GM11168 (cell line): ENCODE measurements around the gene SLC16A5.
"Not testable (repeated sequence)": the region's sequence is repeated elsewhere in the genome, so short reads cannot be mapped to it uniquely, and the experiment has no call there.

Experiments
- in situ Hi-C: fragments of 300-500 bp; cut with MboI; formaldehyde crosslinking; loops from one replicate; pipeline ENCODE4 v1.12.0; 2022; ENCODE audit warnings: low sequenced_read_pairs; ENCODE audit not compliant: unreplicated experiment

Gene SLC16A5

DNA sequence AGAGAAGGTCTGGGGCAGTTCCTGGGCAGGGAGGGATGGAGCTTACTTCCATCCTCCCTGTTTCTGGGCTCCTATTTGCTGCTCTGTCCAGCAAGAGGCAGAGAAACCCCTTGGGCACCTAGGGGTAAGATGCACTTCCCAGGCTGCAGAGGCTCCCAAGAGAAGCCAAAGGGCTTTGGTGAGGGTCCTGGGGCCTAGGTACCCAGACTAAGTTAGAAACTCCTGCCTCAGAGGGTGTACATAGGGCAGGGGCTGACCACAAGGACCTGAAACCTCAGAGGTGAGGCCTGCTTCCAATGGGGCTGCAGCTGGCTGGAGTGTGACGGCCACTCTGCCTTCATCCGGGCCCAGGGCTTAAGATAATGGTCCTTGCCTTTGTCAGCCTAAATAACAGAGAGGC, 20.4 kb downstream of the SLC16A5 start:
- in situ Hi-C loops = no loop called here

DNA sequence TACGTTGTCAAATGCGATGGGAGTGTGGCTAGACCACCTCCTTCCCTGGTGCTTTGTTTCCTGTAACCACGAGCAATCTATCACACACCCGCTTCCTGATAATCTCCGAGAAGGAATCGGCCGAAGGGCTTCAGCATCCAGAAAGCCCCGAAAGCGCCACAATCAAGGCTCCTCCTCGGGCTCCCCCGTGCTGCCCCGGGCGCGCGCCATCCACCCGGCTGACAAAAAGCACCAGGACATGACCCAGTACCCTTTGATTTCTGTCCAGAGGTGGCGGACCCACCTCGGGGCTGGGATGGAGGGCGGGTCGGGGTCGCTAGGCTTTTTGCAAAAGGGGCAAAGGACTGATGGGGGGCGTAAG, 21.3 kb downstream of the SLC16A5 start:
- in situ Hi-C loops = no loop called here

DNA sequence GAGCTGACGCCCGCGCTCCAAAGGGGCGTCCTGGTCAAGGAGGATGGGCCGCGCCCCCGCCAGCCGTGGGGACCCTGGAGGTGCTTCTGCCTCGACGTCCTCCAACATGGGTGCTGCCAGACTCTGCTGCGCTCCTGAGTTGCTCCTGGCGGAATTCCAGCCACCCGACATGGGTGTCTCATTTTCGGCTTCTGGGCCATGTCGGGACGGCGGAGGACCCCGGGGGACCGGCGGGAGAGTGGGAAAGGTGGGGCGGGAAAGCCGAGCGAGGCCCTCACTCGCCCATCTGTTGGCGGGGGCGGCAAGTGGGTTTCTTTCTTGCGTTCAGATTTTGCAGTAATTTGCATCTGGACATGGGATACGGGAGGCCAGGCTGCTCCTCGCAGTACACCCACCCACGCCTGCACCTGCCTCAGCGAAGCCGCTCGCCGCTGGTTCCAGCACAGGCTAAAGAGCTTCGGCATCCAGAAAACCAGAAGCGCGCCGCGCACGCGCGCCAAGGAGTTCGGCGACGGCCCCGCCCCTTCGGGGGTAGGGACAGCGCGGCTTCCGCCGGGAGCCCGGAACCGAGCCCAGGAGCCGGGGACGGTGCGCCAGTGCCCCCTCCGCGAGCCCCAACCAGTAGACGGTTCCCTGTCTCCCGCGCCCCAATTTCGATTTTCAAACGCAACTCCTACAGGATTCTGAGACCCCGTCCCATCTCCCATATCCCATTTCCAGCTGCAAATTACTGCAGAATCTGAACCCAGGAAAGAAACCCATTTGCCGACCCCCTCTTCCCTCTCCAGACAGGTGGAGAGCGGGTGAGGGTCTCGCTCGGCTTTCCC, 21.9 kb downstream of the SLC16A5 start, which contains the start of gene ARMC7:
TSS of gene ARMC7 (plus strand) at position 563 of the 827 bp plus-strand sequence. CDS start 320 bp downstream, outside the sequence.
- in situ Hi-C loops = loop anchor here (10.0 kb wide), 1 partner anchor 95 kb away; the partner anchor contains the start of gene NUP85

DNA sequence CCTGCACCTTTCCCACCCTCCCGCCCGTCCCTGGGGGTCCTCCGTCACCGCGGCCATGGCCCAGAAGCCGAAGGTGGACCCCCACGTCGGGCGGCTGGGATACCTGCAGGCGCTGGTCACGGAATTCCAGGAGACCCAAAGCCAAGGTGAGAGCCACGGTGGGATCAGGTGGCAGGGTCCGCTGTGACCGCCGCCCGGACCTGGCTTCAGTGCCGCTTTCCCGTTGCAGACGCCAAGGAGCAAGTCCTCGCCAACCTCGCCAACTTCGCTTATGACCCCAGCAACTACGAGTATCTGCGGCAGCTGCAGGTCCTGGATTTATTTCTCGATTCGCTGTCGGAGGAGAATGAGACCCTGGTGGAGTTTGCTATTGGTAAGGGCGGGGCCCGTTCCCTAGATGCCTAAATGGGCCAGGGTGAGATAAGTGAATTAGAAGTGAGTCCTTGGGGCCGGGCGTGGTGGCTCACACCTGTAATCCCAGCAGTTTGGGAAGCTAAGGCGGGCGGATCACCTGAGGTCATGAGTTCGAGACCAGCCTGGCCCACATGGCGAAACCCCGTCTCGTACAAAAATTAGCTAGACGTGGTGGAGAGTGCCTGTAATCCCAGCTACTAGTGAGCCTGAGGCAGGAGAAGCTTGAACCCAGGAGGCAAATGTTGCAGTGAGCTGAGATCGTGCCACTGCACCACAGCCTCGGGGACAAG, 22.6 kb downstream of the SLC16A5 start:
- in situ Hi-C loops = loop anchor here (10.0 kb wide), 1 partner anchor 94 kb away; the partner anchor contains the start of gene NUP85

DNA sequence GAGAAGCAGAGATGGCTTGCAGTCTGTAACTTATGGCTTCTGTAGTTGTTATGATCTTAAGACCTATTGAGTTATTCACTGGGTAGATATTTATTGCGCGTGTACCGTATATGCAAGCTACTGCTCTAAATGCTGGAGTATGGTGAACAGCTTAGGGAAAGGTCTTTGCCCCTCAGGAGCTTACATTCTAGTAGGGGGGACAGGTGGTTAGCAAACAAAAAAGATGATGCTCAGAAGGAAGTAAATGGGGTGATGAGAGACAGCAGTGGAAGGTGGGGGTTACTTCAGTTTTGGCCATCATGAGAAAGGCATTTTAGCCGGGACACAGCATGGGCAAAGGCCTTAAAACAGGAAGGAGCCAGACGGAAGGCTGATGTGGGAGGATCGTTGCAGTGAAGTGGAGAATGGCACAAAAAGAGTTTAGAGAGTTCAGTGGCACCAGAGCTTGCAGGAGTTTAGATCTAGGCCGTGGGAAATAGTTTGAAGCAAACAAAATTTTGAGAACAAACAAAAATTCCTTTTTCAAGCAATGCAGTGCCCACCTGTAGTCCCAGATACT, 24.1 kb downstream of the SLC16A5 start:
- in situ Hi-C loops = loop anchor here (10.0 kb wide), 1 partner anchor 93 kb away; the partner anchor contains the start of gene NUP85

DNA sequence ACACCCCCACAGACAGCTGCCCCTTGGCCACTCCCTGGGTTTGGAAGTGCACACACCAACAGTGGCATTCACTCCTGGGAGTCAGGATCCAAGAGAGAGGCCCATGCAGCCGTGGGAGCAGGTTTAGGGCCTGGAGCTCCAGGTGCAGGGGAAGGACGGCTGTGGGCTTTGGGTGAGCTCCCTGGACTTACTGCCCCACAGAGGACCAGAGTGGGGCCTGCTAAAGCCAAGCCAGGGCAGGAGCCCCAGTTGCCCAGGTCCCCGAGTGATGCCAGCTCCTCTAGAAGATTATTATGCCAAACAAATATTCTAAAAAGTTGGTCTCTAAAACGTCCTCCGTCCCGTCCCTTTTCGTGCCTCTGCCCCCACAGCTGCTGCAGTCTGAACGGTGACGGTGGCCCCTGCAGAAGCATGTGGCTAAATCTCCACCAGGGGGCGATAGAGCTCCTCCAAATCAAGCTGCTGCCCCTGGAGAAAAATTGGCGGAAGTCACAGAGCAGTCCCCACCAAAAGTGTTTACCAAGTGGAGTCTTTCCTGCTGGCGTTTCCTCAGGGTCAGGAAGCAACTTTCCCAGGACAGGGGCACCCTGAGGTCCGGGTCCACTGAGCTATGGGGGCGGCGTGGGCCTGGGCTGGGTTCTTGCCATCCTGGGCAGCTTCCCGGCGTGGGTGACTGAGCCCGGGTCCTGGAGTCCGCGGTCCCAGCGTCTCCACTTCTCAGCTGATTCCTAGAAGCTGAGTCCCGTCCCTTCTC, 26.2 kb downstream of the SLC16A5 start:
- in situ Hi-C loops = loop anchor here (10.0 kb wide), 1 partner anchor 91 kb away; the partner anchor contains the start of gene NUP85

DNA sequence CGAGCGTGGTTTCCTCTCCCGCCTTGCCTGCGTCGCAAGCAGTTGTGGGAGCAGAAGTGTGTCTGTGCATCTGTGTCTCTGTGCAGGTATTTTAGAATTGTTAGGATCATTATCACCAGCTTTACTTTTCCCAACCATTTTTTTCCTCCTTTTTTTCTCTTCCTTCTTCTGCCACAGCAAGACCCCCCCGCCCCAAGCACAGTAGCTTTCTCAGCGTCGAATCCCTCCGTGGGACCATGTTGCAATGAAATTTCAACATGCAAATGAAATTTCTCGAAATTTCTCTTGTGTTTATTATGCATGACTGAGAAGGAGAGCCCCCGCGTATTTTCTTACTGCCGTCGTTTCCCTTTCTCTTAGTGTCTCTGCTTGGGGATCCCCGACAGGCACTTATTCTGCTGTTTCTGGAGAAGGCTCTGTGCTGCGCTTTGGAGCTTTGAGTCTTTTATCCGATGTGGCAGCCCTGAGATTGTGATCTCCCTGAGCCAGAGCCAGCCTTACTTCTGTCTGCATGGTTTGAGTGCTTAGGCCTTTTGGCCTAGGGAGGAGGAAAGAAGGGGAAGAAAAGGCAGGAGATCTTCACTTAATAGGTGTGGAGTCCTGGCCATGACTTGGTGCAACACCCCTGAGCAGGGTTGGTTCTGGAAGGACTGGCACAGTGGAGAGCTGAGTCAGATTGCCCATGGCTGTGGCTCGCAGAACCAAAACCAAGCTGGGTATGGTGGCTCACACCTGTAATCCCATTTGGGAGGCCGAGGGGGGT, 27.0 kb downstream of the SLC16A5 start:
- in situ Hi-C loops = loop anchor here (10.0 kb wide), 1 partner anchor 90 kb away; the partner anchor contains the start of gene NUP85

DNA sequence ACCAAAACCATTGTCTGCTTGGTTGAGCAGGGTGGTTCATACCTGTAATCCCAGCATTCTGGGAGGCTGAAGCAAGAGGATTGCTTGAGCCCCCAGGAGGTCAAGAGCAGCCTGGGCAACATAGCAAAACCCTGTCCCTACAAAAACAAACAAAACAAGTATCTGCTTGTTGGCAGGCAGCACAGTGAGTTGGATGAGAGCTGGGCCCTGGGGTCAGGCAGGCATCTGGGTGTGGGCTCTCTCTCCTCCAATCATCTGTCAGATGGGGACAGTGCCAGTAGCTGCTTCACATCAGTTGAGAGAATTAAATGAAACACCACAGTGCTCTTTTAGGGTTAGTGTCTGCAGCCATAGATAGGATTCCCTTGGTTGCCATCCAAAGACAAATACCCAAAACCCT, 27.8 kb downstream of the SLC16A5 start:
- in situ Hi-C loops = loop anchor here (10.0 kb wide), 1 partner anchor 89 kb away; the partner anchor contains the start of gene NUP85

DNA sequence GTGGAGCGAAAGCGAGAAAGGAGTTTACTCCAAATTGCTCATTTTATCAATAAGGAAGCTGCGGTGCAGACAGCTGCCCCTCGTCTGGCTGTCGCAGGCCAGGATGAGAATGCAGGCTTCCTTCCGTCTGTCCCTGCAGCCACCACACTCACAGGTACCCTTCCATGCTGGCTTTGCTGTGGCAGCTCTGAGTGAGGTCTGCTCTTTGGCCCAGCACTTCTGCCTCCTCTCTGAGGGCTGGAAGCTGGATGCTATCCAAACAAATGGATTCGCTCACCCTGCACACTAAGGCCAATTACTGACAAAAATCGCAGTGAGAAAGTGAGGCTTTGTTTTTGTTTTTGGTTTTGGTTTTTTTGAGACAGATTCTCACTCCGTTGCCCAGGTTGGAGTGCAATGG, 29.0 kb downstream of the SLC16A5 start:
- in situ Hi-C loops = loop anchor here (10.0 kb wide), 1 partner anchor 88 kb away; the partner anchor contains the start of gene NUP85

DNA sequence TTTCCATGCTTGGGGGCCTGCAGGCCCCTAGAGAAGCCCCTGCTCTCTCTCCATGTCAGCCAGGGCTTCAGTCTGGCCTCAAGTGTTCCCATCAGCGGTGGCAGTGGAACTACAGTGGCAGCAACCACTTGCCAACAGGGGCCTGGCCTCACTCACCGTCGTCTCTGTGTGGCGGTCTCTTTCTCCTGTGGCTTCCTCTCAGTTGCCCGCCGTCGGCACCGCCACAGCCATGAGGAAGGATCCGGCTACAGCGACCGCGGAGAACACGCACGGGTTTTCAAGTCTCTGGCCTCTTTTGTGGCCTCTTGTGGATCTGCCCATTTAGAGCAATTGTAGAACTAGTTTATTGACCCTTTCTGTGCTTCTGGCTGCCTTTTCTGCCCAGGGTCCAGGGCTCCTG, 30.6 kb downstream of the SLC16A5 start:
- in situ Hi-C loops = loop anchor here (10.0 kb wide), 1 partner anchor 86 kb away; the partner anchor contains the start of gene NUP85

DNA sequence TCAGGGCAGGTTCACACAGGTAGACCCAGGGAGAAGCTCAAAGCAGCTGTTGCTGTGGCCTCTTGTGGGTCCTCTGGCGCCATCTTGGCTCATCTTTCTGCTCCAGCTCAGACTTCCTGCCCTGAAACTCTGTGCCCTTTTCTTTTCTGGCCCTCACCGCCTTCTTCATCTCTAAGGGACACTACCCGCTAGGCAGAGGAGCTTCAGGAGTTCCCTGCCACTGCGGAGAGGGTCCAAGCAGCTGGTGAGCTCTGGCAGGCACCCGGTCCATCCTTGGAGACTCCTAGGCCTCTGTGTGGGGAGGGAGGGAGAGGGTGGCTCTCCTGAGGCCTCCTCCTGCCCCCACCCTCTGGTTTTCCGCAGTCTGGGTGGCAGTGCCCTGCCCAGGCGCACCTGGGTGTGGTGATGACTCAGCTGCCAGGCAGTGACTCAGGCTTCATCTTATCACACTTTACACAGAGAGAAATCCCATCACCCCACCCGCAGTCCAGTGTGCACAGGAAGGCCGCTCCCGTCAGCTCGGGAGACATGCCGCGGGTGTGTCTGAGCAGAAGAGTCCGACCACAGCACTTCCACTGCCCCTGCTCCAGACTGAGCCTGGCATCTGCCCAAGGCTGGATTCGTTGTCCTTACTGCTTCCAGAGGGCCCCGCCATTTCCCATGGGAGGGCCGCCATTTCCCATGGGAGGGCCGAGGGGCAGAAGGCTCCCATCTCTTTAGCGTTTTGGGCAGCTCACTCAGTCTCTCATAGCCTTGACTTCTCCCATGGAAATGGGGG, 36.5 kb downstream of the SLC16A5 start:
- in situ Hi-C loops = no loop called here

DNA sequence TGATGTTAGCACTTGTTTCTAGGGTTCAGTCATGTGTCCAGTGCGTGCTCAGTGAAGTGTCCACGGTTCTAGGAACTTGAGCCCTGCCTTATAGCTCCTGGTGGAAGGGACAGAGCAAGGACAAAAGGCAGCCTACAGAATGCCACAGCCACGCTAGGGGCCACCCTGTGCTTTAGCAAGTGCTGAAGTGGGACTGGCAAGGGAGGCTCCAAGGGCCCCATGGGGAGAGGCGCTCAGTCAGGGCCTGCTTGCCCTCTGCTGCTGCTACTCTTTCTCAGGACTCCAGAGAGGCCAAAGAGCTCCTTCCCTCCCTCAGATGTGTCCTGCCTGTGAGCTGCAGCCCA, 37.0 kb downstream of the SLC16A5 start:
- in situ Hi-C loops = no loop called here

DNA sequence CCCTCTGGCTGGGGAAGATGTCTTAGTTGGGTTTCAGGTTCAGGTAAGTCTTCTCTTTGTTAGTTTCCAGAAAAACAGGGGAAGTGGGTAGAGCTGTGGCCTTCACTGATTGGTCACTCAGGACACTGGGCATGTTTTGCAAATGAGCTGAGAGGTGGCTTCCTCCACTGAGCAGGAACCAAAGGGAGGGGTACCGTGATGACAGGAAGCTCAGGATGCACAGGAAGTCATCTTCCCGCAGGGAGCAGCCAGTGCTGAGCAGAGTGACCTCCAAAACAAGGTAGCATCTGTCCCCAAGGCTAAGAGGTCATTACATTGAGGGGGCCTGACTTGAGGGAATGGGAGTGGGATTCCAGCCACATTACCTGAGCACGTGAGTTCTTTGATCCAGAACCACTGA, 38.2 kb downstream of the SLC16A5 start:
- in situ Hi-C loops = no loop called here

DNA sequence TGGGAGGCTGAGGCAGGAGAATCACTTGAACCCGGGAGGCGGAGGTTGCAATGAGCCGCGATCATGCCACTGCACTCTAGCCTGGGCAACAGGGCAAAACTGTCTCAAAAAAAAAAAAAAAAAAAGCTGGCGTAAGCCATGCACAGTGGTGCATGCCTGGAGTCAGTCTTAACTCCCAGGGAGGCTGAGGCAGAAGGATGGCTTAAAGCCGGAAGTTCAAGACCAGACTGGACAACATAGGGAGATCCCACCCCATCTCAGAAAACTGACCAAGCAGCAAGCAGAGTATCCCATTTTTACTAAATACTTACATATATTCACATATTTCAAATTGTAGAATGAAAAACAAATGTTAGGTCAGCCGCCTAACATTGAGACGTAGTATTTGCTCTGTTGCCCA, 39.2 kb downstream of the SLC16A5 start:
- in situ Hi-C loops = no loop called here

DNA sequence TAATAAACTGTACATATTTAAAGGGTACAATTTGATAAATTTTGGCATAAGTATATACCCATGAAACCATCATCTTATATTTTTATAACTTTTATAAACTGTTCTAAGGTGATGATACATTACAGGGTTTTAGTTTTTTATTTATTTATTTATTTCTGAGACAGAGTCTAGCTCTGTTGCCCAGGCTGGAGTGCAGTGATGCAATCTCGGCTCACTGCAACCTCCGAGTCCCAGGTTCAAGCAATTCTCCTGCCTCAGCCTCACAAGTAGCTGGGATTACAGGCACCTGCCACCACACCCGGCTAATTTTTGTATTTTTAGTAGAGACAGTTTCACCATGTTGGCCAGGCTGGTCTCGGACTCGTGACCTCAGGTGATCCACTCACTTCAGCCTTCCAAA, 40.2 kb downstream of the SLC16A5 start:
- in situ Hi-C loops = not testable (repeated sequence)

DNA sequence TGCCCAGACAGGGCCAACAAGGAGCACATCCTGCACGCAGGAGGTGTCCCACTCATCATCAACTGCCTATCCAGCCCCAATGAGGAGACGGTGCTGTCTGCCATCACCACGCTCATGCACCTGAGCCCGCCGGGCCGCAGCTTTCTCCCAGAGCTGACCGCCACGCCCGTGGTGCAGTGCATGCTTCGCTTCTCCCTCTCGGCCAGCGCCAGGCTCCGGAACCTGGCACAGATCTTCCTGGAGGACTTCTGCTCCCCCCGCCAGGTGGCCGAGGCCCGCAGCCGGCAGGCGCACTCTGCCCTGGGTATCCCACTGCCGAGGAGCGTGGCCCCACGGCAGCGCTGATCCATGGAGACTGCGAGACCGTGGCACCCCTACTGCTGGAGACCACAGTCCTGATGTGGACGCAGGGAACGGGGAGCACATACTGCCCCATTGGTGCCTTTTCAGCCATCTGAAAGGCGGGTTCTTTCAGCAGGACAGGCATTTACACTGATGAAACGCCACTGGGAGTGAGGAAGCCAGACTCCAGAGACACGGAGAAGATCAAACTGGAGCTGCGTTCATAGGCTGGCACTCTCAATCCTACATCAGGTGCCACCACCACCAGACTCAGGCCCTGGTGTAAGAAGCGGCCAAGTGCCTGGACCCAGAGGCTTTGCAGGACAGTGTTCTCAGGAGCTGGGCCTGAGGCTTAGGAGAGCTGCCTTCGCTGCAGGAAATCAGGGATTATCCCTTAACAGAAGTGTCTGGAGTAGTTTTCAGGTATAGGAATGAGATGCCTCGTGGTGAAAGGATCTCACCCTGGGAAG, 41.1 kb downstream of the SLC16A5 start:
- in situ Hi-C loops = no loop called here

DNA sequence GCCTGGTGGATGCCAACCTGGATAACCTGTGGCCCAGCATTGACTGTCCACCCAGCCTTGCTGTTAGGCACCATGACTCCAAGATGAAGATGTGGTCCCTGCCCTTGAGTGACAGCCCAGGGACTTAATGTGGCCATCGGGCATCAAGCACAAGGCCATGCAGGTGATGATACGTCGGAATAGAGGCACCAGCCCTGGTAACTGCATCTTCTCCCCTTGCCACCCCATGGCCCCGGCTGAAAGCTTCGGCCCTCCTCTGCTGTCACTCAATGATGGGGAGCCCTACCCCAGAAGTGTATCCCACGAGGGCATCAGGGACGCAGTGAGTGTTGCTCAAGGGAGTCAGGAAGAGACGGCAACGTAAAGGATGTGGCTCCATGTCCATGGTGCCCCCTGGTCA, 41.8 kb downstream of the SLC16A5 start:
- in situ Hi-C loops = no loop called here
